Activated CD4-positive, alpha-beta T cell treated with anti-CD3 and anti-CD28 coated beads, Interleukin-2, amount 50 U/mL, for 4 hours (primary cell): ENCODE data around the gene GBP3.
"Not testable (repeated sequence)": the region's sequence is repeated elsewhere in the genome, so short reads cannot be mapped to it uniquely, and the experiment has no call there.

ENCODE experiments used
- DNase-seq, 2 experiments: peaks; one replicate each; pipeline ENCODE4 v3.0.0-alpha.2; 2020

The GBP3 gene

DNA sequence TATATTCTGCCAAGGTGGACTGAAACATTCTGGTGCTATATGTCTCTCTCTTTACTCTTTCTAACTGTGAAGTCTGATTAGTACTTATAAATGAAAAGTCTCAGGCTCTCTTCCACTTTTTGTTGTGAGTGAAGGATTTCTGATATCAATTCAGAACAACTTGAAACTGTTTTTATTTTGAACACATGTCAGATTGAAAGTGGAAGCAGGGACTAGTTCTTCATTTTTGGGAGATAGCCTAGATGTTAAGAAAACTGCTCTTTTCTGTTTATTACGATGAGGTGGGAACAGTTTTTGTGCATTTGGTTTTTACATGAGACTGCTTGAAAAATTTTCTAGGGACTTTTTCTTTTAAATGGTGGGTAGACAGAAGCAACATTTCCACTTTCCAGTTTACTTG is 14.5 kb upstream of the GBP3 start:
- no peak for DNase-seq

DNA sequence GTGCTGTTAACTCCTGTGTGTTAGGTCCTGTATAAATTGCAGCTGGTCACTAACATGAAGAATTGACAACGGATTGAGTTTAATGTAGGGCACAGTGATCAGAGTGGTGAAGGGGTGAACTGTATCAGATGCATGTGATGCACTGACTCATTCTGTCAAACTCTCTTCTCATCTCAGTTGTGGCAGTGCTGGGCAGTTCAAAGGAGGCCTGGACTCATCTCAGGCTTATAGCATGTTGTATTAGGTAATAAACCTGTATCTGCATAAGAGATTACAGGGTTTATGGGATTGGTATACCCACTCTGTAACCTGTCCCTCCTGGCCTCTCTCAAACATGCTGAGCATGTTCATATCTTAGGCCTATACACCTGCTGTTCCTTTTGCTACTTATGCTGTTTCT is 12.4 kb upstream of the GBP3 start:
- no peak for DNase-seq

- not testable (repeated sequence) for DNase-seq
Measured at GRCh38 chr1:89034004-89034403, 11.3 kb upstream of the GBP3 start.

- DNase-seq, result not testable (repeated sequence)
Measured at GRCh38 chr1:89029051-89029450, 6.4 kb upstream of the GBP3 start.

- DNase-seq, result no peak
Measured at GRCh38 chr1:89025928-89026327, 3.3 kb upstream of the GBP3 start.

GRCh38 chr1:89023026-89023425 is 360 bp upstream of the GBP3 start:
- DNase-seq, result no peak

- not testable (repeated sequence) for DNase-seq
Measured at GRCh38 chr1:89018318-89018717, 4.3 kb downstream of the GBP3 start.

DNA sequence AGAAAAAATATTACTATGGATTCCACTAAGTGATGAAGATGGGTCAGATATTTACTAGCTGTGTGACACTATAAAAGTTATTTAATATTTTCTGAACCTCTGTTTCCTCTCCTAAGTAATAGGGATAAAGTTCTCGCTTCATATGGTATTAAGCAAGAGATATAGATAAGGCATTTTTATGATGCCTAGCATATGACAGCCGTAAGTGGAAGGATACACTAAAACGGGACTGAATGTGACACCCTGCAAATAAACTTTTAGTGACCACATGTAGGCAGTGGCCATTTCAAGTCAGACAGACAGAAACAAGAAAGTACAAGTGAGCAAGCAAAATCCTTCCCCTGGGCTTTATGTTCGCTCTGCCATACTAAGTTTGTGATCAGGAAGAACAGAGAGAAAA is 14.2 kb downstream of the GBP3 start:
- no peak for DNase-seq

DNA sequence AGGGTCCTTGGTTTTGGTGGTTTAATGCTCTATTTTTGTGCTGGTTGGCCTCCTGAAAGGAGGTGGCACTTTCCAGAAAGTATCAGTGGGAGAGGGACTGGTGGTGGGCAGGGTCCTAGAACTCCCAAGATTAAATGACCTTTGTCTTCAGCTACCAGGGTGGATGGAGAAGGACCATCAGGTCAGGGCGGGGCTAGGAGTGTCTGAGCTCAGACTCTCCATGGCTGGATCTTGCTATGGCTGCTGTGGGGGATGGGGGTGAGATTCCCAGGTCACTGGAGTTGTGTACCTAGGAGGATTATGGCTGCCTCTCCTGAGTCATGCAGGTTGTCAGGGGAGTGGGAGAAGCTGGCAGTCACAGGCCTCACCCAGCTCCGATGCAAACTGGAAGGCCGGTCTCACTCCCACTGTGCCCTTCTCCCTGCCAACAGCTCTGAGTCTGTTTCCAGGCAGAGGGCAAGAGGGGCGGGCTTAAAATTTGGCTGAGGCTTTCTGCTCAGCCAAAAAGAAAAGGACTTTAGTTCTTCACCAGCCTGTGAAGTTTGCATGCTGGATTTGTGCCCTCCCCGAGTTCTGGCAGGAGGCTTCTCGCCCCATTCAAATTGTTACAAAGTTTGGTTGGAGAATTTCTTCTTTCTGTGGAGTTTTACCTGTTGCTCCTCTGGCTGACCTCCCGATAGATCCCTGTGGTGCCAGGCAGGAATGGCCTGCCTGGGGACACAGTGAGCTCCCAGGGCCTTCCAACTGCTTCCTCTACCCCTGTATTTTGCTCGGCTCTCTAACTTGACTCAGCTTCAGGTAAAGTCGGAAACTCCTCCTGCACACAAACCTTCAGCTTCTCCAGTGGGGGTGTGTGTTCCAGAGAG is 17.1 kb downstream of the GBP3 start:
- no peak for DNase-seq

- not testable (repeated sequence) for DNase-seq
Measured at GRCh38 chr1:89002176-89002575, 20.5 kb downstream of the GBP3 start.

DNA sequence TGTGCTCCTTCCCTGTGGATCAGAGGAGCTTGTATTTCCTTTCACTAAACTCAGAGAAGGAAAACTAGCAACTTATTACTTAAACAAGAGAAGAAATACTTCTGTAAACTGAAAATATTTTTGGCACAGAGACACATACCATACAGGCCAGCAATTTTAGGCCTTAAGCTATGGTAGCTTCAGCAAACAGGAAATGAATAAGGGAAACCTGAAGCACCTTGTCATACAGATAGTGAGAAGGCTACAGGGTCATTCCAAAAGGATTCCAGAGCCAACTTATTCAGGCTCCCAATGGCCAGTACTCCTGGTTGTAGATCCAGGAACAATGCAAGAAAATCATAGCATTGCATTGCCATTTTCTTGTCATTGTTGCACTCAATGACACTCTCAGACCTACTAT is 21.2 kb downstream of the GBP3 start:
- no peak for DNase-seq

DNA sequence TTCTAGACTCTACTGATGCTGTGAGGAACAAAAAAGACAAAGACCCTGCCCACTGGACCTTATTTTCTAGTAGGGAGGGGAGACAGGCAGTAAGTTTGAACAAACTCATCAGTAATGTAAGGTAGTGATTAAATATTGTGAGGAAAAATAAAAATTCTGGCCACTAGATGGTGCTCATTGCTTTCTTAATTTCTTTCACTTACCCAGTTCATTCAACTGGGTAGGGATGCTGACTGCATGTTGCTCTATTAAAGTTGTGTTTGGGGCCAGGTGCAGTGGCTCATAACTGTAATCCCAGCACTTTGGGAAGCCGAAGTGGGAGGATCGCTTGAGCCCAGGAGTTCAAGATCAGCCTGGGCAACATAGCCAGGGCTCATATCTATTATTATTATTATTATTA is 23.9 kb downstream of the GBP3 start:
- DNase-seq, result no peak

DNA sequence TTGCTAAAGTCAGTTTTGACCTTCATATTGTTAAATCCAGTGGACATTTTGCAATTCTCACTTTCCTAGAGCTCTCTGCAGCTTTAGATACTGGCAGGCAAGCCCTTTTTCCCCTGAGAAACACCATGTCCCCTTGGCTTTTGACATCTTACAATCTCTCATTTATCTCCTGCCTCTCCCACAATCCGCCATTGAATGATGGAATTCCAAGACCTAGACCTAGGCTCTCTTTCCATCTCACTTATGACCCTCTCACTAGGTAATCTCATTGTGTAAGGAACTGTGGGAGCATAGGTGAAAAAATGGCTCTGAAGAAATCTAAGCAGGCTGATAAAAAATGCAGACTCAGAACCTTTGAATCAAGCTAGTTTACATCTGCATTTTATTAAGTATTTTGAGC is 32.2 kb downstream of the GBP3 start:
- no peak for DNase-seq

DNA sequence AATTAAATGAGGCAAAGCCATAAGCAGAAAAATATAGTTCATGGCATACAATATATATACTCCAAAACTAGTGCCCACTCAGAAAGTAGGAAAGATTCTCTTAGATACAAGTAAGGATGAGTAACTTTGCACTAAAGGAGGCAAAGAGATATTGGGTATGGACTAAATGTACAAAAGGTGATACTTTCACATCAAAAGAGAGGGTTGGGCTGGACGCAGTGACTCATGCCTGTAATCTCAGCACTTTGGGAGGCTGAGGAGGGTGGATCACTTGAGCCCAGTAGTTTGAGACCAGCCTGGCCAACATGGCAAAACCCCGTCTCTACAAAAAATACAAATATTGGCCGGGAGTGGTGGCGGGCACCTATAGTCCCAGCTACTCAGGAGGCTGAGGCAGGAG is 37.0 kb downstream of the GBP3 start:
- no peak for DNase-seq

GRCh38 chr1:88985032-88985431 is 37.6 kb downstream of the GBP3 start:
- no peak for DNase-seq

- no peak for DNase-seq
Measured at GRCh38 chr1:88984569-88984968, 38.1 kb downstream of the GBP3 start.

GRCh38 chr1:88983791-88984559 is 38.7 kb downstream of the GBP3 start:
- DNase-seq, result no peak

GRCh38 chr1:88982055-88982454 is 40.6 kb downstream of the GBP3 start:
- no peak for DNase-seq

DNA sequence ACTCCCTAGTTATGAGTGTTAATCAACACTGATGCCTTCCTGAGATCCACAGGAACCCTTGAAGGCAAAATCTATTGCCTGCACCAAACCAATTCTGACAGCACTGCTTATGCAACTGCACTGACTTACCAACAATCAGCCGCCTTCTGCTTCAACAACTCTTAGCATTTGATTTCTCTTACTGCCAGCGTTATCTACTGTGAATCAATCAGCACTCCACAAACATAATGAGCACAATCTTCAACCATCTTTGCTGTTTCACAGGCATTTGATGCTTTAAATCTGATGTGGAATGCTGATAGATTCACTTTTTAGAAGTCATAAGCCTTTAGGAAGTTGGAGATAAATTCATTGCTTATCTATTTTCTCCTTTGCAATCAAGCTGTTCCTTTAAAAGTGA is 41.2 kb downstream of the GBP3 start:
- not testable (repeated sequence) for DNase-seq

DNA sequence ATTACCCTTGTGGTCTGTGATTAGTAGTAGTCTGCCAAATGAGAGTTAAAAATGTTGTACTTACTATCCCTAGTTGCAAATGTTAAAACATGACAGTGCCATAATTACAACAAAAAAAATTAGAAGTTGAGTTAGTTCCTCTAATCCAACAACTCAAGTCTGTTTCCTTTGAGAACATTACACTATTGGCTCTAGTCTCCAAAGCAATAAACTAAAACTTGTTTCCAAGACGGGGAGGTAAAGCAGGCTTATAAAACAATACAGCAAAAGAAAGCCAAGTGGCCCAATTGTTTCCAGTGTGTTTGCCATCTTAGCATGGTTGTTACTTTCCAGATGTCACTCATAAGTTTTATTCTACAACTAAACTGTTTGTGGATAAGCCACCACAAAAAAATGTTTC is 41.8 kb downstream of the GBP3 start:
- DNase-seq, result no peak

DNA sequence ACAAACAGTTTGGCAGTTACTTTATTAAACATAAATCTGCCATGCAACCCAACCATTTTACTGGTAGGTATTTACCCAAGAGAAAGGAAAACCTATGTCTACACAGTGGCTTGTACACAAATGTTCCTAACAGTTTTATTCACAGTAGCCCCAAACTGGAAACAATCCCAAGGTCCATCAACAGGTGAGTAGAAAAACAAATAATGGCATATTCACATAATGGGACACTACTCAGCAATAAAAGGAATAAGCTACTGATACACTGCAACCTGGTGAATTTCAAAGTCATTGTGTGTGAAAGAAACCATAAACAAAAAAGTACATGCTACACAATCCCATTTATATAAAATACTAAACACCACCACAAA is 42.9 kb downstream of the GBP3 start:
- DNase-seq, result no peak

DNA sequence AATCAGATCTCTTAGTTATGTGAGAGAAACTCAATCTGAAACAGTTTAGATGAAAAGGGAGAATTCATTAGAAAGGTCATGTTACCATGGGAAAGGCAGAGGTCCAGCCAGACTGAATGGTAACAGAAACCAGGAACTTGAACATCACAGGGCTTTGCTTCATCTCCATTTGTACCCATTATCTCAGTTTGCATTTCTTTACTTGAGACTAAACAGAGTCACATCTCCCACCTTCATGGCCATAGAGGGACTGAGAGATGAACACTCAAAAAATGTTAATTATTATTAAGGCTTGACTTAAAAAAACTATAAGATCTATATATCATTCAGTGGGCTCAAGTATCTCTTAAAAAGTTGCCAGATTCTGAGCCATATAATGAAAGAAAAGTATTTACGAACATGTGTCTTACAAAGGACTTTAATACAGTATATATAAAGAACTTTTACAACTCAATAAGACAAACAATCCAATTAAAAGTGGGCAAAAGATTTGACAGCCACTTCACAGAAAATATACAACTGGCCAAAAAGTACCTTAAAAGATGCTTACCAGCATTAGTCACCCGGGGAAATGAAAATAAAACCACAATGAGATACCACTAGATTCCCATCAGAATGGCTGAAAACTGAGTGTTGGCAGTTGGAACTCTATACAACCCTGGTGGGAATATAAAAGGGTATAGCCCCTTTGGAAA is 43.5 kb downstream of the GBP3 start:
- no peak for DNase-seq

- DNase-seq, result no peak
Measured at GRCh38 chr1:88976235-88976634, 46.4 kb downstream of the GBP3 start.
